ENCODE results near the gene STXBP5L.

STXBP5L gene

GRCh38 chr3:121252676-121253075 is 344.7 kb downstream of the STXBP5L start:
- Histone ChIP-seq H3K9me3 (ENCODE audit: insufficient read depth, low read depth, low read length) (no peaks in the 10 kb centered on the region), H3K4me2 (ENCODE audit: low read depth, low read length, poor library complexity, severe bottlenecking) (no peak overlapping the region), H3K79me2 (ENCODE audit: insufficient read depth, low read length) (no peaks in the 10 kb centered on the region), H3K36me3 (ENCODE audit: insufficient read depth, low read length) (no peaks in the 10 kb centered on the region), H4K20me1 (ENCODE audit: insufficient read depth, low read length, poor library complexity, severe bottlenecking) (no peaks in the 10 kb centered on the region), H3K9ac (ENCODE audit: low read depth, low read length, poor library complexity, severe bottlenecking) (no peak overlapping the region), H3K4me3 (ENCODE audit: low read length, poor library complexity, severe bottlenecking) (no peak overlapping the region), H3K4me1 (ENCODE audit: insufficient read depth, low read length, poor library complexity, severe bottlenecking) (no peaks in the 10 kb centered on the region), H3K27me3 (ENCODE audit: insufficient read depth, low read length, poor library complexity, severe bottlenecking) (no peaks in the 10 kb centered on the region), H2AFZ (ENCODE audit: low read length) (no peak overlapping the region), H3K9me2 (replicated peaks; ENCODE audit: low read depth, low read length) (no peaks in the 10 kb centered on the region), H3F3A (ENCODE audit: low read depth) (no peaks in the 10 kb centered on the region)
- no peak for TF ChIP-seq EZH2phosphoT487 (IDR thresholded peaks at IDR 0.05; ENCODE audit: borderline replicate concordance)
- no peak for TF ChIP-seq CTCF (conservative IDR thresholded peaks at IDR 0.05; ENCODE audit: low read length)

DNA sequence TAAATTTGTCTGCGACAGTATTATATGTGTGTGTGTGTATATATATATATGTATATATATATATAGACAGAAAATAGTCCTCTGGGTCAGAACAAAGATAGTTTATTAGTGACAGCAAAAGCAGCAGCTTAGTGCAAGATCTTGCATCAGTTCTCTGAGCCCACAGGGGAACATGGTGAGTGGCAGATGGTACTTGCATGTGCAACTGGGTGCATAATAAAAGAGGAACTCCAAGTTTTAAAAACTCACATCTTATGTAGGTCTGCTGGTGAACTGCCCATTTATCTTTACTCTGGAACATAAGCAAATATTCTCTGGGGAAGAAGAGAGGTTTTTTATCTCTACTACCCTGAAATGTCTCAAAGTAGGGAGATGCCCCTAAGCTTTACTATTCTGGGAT is 361.4 kb downstream of the STXBP5L start:
- no peak overlapping the region for H3K9ac ChIP-seq (ENCODE audit: low read depth, low read length, poor library complexity, severe bottlenecking)
- no peak overlapping the region for H2AFZ ChIP-seq (ENCODE audit: low read length)
- H3K36me3 ChIP-seq (ENCODE audit: insufficient read depth, low read length) = no peaks in the 10 kb centered on the region
- no peak overlapping the region for H3K4me2 ChIP-seq (ENCODE audit: low read depth, low read length, poor library complexity, severe bottlenecking)
- H3K9me2 ChIP-seq (replicated peaks; ENCODE audit: low read depth, low read length) = no peaks in the 10 kb centered on the region
- H3K4me1 ChIP-seq (ENCODE audit: insufficient read depth, low read length, poor library complexity, severe bottlenecking) = no peaks in the 10 kb centered on the region
- H4K20me1 ChIP-seq (ENCODE audit: insufficient read depth, low read length, poor library complexity, severe bottlenecking) = no peaks in the 10 kb centered on the region
- no peaks in the 10 kb centered on the region for H3K27me3 ChIP-seq (ENCODE audit: insufficient read depth, low read length, poor library complexity, severe bottlenecking)
- H3K79me2 ChIP-seq (ENCODE audit: insufficient read depth, low read length) = no peaks in the 10 kb centered on the region
- H3K4me3 ChIP-seq (ENCODE audit: low read length, poor library complexity, severe bottlenecking) = no peak overlapping the region
- H3K9me3 ChIP-seq (ENCODE audit: insufficient read depth, low read depth, low read length) = no peaks in the 10 kb centered on the region; the same call in 1 of the 2 replicates
- no peak for TF ChIP-seq EZH2phosphoT487 (IDR thresholded peaks at IDR 0.05; ENCODE audit: borderline replicate concordance)
- H3F3A ChIP-seq (ENCODE audit: low read depth) = no peaks in the 10 kb centered on the region

- no peaks in the 10 kb centered on the region for H3K36me3 ChIP-seq (ENCODE audit: insufficient read depth, low read length)
- no peaks in the 10 kb centered on the region for H3K79me2 ChIP-seq (ENCODE audit: insufficient read depth, low read length)
- H3K4me1 ChIP-seq (ENCODE audit: insufficient read depth, low read length, poor library complexity, severe bottlenecking) = no peaks in the 10 kb centered on the region
- no peak overlapping the region for H3K9ac ChIP-seq (ENCODE audit: low read depth, low read length, poor library complexity, severe bottlenecking)
- H3K4me2 ChIP-seq (ENCODE audit: low read depth, low read length, poor library complexity, severe bottlenecking) = no peak overlapping the region
- TF ChIP-seq CTCF (conservative IDR thresholded peaks at IDR 0.05; ENCODE audit: low read length) = no peak
- TF ChIP-seq EZH2phosphoT487 (IDR thresholded peaks at IDR 0.05; ENCODE audit: borderline replicate concordance) = no peak
- H3K9me2 ChIP-seq (replicated peaks; ENCODE audit: low read depth, low read length) = no peaks in the 10 kb centered on the region
- H4K20me1 ChIP-seq (ENCODE audit: insufficient read depth, low read length, poor library complexity, severe bottlenecking) = no peaks in the 10 kb centered on the region
- no peaks in the 10 kb centered on the region for H3F3A ChIP-seq (ENCODE audit: low read depth)
- no peak overlapping the region for H2AFZ ChIP-seq (ENCODE audit: low read length)
- no peak overlapping the region for H3K4me3 ChIP-seq (ENCODE audit: low read length, poor library complexity, severe bottlenecking)
- H3K27me3 ChIP-seq (ENCODE audit: insufficient read depth, low read length, poor library complexity, severe bottlenecking) = no peaks in the 10 kb centered on the region
- H3K9me3 ChIP-seq (ENCODE audit: insufficient read depth, low read depth, low read length) = no peaks in the 10 kb centered on the region; the same call in 1 of the 2 replicates
These were observed 366.4 kb downstream of the STXBP5L start for GRCh38 chr3:121274411-121274810.

DNA sequence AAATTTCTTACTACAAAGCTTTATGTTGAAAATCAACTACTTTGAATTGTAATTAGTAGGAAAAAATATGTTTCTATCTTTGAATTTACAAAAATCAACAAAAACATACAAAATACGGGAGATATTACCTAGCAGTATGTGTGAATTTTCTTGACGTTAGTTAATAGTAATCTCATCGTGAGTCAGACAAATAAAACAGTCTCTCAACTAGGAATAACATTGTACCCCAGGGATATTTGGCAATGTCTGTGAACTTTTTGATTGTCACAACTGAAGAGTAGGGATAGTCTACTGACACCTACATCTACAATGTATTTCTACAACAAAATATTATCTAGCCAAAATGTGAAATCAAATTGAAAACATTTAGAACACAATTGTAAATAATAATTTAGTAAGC is 387.4 kb downstream of the STXBP5L start:
- H3K9me2 ChIP-seq (replicated peaks; ENCODE audit: low read depth, low read length) = 0 out of 2 replicates have a peak, but pooled peaks cover 4% of the 10 kb centered on the region
- H4K20me1 ChIP-seq (ENCODE audit: insufficient read depth, low read length, poor library complexity, severe bottlenecking) = no peaks in the 10 kb centered on the region
- H2AFZ ChIP-seq (ENCODE audit: low read length) = no peak overlapping the region
- H3F3A ChIP-seq (ENCODE audit: low read depth) = no peaks in the 10 kb centered on the region
- H3K4me2 ChIP-seq (ENCODE audit: low read depth, low read length, poor library complexity, severe bottlenecking) = no peak overlapping the region
- H3K4me3 ChIP-seq (ENCODE audit: low read length, poor library complexity, severe bottlenecking) = no peak overlapping the region
- no peaks in the 10 kb centered on the region for H3K27me3 ChIP-seq (ENCODE audit: insufficient read depth, low read length, poor library complexity, severe bottlenecking)
- no peaks in the 10 kb centered on the region for H3K4me1 ChIP-seq (ENCODE audit: insufficient read depth, low read length, poor library complexity, severe bottlenecking)
- H3K79me2 ChIP-seq (ENCODE audit: insufficient read depth, low read length) = no peaks in the 10 kb centered on the region
- no peaks in the 10 kb centered on the region for H3K9me3 ChIP-seq (ENCODE audit: insufficient read depth, low read depth, low read length)
- no peaks in the 10 kb centered on the region for H3K36me3 ChIP-seq (ENCODE audit: insufficient read depth, low read length)
- no peak overlapping the region for H3K9ac ChIP-seq (ENCODE audit: low read depth, low read length, poor library complexity, severe bottlenecking)
- TF ChIP-seq EZH2phosphoT487 (IDR thresholded peaks at IDR 0.05; ENCODE audit: borderline replicate concordance) (no peak), CTCF (conservative IDR thresholded peaks at IDR 0.05; ENCODE audit: low read length) (no peak)
